Pulmonary artery endothelial cell (primary cell): Measurements from ENCODE around the gene PEDS1. TPM values are rescaled to one million over a fixed set of nuclear protein-coding genes. Genes with fewer than 3 reads are reported as not detected.
"Not testable (repeated sequence)": the region's sequence is repeated elsewhere in the genome, so short reads cannot be mapped to it uniquely, and the experiment has no call there.

Experiments used
- DNase-seq: peaks from one replicate; pipeline ENCODE4 v3.0.0-alpha.2; 2011; ENCODE audit warnings: low read depth, low spot score
- total RNA-seq: library from RNA; depleted of rRNA; stranded (reverse); fragments of >200 nt; gene quantifications from 2 replicates; pipeline ENCODE4 v1.2.3, GENCODE V29; 2014

The PEDS1 gene
- total RNA-seq, 1 donor from 2014 or later = 35.3 TPM

- no peak for DNase-seq
Observed at GRCh38 chr20:50163570-50164317, 10.2 kb upstream of the PEDS1 start.

DNA sequence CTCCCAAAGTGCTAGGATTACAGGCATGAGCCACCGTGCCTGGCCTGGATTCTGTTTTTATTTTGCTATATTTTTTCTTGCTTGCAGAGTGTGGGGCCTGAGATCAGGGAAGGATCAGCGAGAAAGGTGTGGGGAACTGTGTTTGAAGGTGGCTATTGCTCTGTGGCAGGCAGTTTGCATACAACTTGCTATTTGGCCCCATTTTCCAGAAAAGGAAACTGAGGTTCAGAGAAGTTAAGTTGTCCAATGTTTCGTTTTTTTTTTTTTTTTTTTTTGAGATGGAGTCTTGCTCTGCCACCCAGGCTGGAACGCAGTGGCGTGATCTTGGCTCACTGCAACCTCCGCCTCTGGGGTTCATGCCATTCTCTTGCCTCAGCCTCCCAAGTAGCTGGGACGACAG lies 8.0 kb upstream of the PEDS1 start:
- DNase-seq = not testable (repeated sequence)

DNA sequence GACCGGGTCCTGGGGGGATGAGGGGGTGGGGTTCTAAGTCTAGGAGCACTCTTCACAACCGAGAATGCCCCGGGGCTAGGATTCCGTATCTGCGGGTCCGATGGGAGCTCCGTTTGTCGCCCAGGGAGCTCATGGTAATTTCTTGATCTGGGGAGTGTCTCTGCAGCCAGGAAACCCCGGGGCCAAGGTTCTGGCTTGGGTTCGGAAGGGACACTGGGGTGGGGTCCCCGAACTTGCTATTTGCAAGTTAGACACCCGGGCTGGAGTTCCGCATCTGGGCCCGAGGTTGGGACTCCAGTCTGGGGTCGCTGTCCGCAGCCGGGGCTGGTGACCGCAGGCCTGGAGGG lies 397 bp downstream of the PEDS1 start:
- DNase-seq = no peak

DNA sequence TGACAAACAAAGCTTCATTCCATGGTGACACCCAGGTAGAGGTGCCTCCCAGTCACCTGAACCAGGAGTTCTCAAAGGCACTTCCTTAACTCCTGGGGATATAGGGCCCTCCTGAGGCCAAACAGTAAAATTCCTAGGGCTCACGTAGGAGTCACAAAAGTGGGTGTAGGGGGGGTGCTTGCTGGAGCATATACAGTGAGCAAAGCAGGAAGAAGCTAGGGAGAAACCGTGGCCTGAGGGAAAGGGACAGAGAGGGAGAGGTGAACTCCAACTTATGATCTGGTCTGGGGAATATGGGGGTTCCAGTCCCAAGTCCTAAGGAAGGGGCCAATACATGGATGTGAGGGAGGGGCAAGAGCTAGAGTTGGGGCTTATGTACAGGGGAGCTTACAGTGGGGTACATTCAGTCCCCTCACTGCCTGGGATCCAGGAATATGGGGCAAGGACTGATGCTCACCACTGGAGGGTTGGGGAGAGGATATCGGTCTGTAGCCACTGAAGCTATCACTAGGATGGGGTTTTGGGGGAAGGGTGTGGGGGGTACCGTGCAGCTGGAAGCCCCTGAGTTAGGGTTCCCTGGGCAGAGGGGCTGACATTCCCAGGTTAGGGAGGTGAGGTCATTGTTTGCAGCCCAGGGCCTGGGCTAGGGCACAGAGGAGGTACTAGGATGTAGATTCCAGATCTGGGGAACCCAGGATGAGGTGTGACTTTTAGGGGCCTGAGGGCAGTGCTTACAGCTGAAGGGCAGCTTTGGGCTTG lies 950 bp downstream of the PEDS1 start:
- no peak for DNase-seq

- DNase-seq = no peak
Observed at GRCh38 chr20:50151034-50151743, 2.3 kb downstream of the PEDS1 start.

GRCh38 chr20:50149481-50150254 lies 3.9 kb downstream of the PEDS1 start:
- DNase-seq = no peak

DNA sequence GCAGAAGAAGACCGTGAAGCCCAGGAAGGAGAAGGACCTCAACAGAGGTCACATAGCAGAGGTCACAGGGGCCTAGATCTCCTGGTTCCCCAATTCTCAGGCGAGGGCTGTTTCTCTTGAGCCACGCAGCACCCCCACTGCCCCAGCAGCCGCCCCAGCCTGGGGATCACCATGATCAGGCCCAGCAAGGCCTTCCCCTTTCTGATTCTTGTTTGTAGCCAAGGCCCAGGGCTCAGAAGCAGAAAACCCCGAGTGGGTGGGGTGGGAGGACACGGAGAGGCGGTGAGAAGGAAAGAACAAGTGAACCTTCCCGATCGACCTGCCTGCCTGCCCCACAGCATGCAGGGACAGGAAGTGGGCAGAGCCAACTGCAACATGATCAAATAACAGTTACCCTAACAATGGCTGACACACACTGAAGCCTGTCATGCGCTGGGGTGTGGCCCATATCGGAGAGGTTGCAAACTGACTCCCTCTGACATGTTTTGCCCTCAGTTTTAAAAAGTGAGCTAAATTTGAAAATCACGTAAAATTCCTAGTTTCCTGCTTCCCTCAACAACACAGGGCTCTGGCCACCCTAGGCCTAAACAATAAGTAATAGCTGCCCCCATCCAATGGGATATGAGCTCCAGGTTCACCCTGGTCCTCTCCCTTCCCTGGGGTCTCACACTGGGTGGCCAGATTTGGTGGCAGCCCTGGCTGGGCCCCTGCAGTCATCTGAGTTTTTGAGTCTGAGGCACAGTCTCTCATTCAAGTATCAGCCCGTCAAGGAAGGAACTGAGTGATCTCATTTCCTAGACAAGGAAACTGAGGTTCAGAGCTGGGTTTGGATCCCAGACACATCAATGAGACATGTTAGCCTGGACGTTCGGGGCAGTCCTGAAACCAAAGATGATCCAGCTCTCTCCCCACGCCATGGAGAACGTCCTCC lies 6.5 kb downstream of the PEDS1 start:
- peak; percentile 55 for DNase-seq

DNA sequence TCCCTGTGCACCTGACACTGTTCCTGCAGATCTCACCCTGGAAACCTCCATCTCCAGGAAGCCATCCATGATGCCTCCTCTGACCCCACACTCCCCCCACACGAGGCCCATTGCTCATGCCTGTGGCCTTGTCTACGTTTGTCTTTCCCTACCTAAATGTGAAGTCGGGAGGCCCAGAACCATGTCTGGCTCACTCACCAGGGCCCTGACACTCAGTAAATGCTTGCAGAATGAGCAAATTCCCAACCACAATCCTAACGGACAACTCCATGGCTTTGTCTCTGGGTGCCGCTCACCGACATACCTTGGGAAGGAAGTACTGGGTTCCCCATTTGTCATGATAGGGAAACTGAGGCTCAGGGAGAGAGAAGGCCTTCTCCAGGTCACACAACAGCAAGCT lies 7.3 kb downstream of the PEDS1 start:
- no peak for DNase-seq

GRCh38 chr20:50145566-50145965 lies 8.0 kb downstream of the PEDS1 start:
- no peak for DNase-seq

- peak; percentile 24 for DNase-seq
Observed at GRCh38 chr20:50144362-50144761, 9.2 kb downstream of the PEDS1 start.

- no peak for DNase-seq
Observed at GRCh38 chr20:50142812-50143211, 10.7 kb downstream of the PEDS1 start.

DNA sequence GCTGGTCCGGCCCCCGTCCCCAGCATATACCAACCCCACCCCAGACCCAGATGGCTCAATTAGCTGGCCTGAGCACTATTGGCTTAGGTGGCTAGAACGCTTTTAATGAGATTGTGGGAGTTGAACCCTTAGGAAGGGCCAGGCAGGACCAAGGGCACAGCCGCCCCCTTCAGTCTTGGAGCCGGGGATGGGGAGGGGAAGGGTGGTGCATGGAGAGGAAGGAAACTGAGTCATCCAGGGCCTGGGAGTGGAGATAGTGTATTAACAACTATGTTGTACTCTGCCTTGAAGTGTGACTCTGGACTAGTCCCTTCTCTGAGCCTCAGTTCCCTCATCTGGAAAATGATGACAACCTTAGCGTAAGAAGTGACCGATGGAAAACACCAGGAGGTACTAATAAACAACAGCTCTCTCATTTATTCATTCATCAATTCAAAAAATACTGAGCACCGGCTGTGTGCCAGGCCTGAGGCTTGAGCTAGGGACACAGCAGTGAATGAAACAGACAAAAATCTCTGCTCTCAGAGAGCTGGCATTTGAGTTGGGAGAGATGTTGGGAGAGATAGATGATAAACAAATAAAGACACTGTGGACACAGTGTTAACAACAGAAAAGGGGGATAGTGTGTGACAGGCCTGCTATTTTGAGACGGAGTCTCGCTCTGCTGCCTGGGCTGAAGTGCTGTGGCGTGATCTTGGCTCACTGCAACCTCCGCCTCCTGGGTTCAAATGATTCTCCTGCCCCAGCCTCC lies 11.5 kb downstream of the PEDS1 start:
- DNase-seq = peak; percentile 50

DNA sequence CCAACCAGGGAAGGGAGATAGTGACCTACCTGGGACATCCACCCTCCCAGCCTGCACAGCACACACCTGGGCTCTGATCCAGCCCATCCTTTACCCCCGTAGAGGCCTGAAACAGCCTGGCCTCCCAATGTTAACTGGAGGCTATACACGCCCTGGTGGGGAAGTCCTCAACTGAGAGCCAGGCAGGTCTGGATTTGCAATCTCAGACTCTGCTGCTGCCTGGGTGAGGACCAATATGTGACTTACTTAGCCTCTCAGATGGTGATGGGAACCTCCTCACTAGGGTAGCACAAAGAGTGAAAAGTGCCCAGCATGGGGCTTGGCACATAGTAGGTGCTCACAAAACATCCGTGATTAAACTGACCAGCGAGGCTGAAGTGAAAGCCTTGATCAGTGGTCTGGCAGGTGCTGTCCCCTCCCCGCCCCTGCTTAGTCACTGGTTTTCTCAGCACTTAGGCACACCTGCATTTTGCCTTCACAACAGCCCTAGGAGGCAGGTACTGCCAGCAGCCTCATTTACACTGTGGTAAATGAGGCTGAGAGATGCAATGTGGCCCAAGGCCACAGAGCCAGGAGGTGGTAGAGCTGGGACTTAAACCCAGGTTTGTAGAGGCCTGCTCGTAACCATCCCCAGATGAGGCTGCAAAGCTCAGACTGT lies 12.4 kb downstream of the PEDS1 start:
- no peak for DNase-seq

GRCh38 chr20:50140339-50140859 lies 13.1 kb downstream of the PEDS1 start:
- no peak for DNase-seq

DNA sequence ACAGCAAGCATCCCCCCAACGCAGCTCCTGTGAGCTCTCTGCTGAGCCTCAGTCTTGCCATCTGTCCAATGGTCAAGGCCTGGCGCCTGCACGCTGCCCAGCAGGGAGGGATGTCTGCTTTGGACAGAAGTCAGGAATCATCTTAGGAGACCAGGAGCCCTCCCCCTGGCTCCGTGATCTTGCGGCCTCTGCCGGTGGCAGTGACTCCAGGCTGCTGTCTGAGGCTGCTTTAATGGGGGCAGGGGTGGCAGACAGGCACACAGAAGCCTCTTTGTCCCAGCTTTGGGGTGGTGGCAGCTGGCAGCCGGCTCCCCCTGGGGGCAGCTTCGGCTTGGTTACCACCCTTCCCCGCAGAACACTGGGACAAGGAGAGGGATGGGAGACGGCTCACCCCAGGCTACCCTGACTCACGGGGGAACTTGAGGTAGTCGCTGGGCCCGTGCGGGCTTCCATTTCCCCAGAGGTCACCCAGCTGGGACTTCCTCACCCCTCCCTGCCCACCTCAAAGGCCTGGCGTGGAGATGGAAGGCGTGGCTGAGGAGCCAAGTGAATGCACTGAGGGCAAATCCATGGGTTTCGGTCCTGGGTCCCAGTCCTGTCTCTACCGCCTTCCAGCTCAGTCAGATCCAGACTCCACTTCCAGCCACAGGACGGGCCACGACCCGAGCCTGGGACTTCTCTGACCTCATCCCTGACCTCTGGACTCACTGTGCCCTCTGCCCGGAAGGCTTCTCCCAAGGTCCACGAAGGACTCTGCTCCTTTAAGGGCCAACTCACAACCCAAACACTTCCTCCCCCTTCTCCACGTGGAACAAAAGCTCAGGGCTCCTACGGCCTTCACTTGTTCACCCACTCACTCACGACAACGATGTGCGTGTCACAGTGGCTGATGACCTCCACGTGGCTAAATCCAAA lies 14.8 kb downstream of the PEDS1 start:
- DNase-seq = no peak

- no peak for DNase-seq
Observed at GRCh38 chr20:50138120-50138478, 15.4 kb downstream of the PEDS1 start.

- DNase-seq = not testable (repeated sequence)
Observed at GRCh38 chr20:50137702-50138101, 15.8 kb downstream of the PEDS1 start.
